Fibroblast of lung (primary cell): ENCODE measurements around the gene FGFBP3.

Source experiments
- CTCF ChIP-seq, 2 donors: IDR thresholded peaks in 1 of 2; conservative IDR thresholded peaks in 1 of 2; 1 replicate in 1 of 2; 2 replicates in 1 of 2; pipeline ENCODE4 v1.5.1; 2011 to 2012; ENCODE audit warnings: low read length in 2 of 2, control low read depth in 1 of 2, inconsistent platforms in 1 of 2, low read depth in 1 of 2, mild to moderate bottlenecking in 1 of 2
- EZH2 ChIP-seq: IDR thresholded peaks from 2 replicates; pipeline ENCODE4 v1.5.1; 2012; ENCODE audit warnings: low read length, control low read depth, mild to moderate bottlenecking; ENCODE audit errors: missing control alignments

- no peak for TF ChIP-seq CTCF (conservative IDR thresholded peaks at IDR 0.05 in 1 of 2, IDR thresholded peaks at IDR 0.05 in 1 of 2; ENCODE audit: low read depth in 1 of 2, low read length in 2 of 2)
- TF ChIP-seq EZH2: no peak
Measured at GRCh38 chr10:91953600-91954160, 44.4 kb upstream of the FGFBP3 start.
